ENCODE results near the gene ECT2L.

Gene ECT2L

GRCh38 chr6:138803861-138804260 lies 8.0 kb downstream of the ECT2L start:
- Histone ChIP-seq H3K27ac (ENCODE audit: low read depth, low read length) (no peak overlapping the region), H3K27me3 (ENCODE audit: low read length) (no peaks in the 10 kb centered on the region), H3K36me3 (ENCODE audit: low read length) (no peaks in the 10 kb centered on the region), H3K79me2 (ENCODE audit: insufficient read depth, low read length) (no peaks in the 10 kb centered on the region), H3K4me3 (ENCODE audit: insufficient read depth, low read length, poor library complexity, severe bottlenecking) (no peak overlapping the region), H3K4me2 (ENCODE audit: low read depth, low read length, poor library complexity, severe bottlenecking) (no peak overlapping the region), H4K20me1 (ENCODE audit: low read depth, low read length) (no peaks in the 10 kb centered on the region), H3K9ac (ENCODE audit: low read length) (no peak overlapping the region), H3F3A (ENCODE audit: insufficient read depth) (no peaks in the 10 kb centered on the region), H3K9me2 (replicated peaks; ENCODE audit: insufficient read depth, low read length) (no peaks in the 10 kb centered on the region), H3K9me3 (ENCODE audit: insufficient read depth, low read length) (no peaks in the 10 kb centered on the region), H2AFZ (ENCODE audit: low read depth, low read length, severe bottlenecking) (no peak overlapping the region)
- TF ChIP-seq EZH2phosphoT487 (conservative IDR thresholded peaks at IDR 0.05; ENCODE audit: low read length) (no peak), CTCF (IDR thresholded peaks at IDR 0.05; ENCODE audit: insufficient read depth, low read length, poor library complexity, severe bottlenecking) (no peak)

- no peaks in the 10 kb centered on the region for H3F3A ChIP-seq (ENCODE audit: insufficient read depth)
- H2AFZ ChIP-seq (ENCODE audit: low read depth, low read length, severe bottlenecking): no peak overlapping the region
- no peaks in the 10 kb centered on the region for H3K9me3 ChIP-seq (ENCODE audit: insufficient read depth, low read length)
- H3K36me3 ChIP-seq (ENCODE audit: low read length): no peaks in the 10 kb centered on the region
- H3K4me3 ChIP-seq (ENCODE audit: insufficient read depth, low read length, poor library complexity, severe bottlenecking): no peak overlapping the region
- no peak overlapping the region for H3K27ac ChIP-seq (ENCODE audit: low read depth, low read length)
- no peaks in the 10 kb centered on the region for H3K9me2 ChIP-seq (replicated peaks; ENCODE audit: insufficient read depth, low read length)
- no peak overlapping the region for H3K9ac ChIP-seq (ENCODE audit: low read length)
- TF ChIP-seq CTCF (IDR thresholded peaks at IDR 0.05; ENCODE audit: insufficient read depth, low read length, poor library complexity, severe bottlenecking): no peak
- TF ChIP-seq EZH2phosphoT487 (conservative IDR thresholded peaks at IDR 0.05; ENCODE audit: low read length): no peak
- H3K4me2 ChIP-seq (ENCODE audit: low read depth, low read length, poor library complexity, severe bottlenecking): no peak overlapping the region
- no peaks in the 10 kb centered on the region for H3K27me3 ChIP-seq (ENCODE audit: low read length)
- no peaks in the 10 kb centered on the region for H4K20me1 ChIP-seq (ENCODE audit: low read depth, low read length)
- no peaks in the 10 kb centered on the region for H3K79me2 ChIP-seq (ENCODE audit: insufficient read depth, low read length)
These were observed 9.3 kb downstream of the ECT2L start for GRCh38 chr6:138805016-138805765.

GRCh38 chr6:138806889-138807288 lies 11.0 kb downstream of the ECT2L start:
- no peaks in the 10 kb centered on the region for H3K27me3 ChIP-seq (ENCODE audit: low read length)
- no peaks in the 10 kb centered on the region for H3F3A ChIP-seq (ENCODE audit: insufficient read depth)
- H3K9me2 ChIP-seq (replicated peaks; ENCODE audit: insufficient read depth, low read length): no peaks in the 10 kb centered on the region
- no peaks in the 10 kb centered on the region for H3K79me2 ChIP-seq (ENCODE audit: insufficient read depth, low read length)
- TF ChIP-seq EZH2phosphoT487 (conservative IDR thresholded peaks at IDR 0.05; ENCODE audit: low read length) (no peak), CTCF (IDR thresholded peaks at IDR 0.05; ENCODE audit: insufficient read depth, low read length, poor library complexity, severe bottlenecking) (no peak)
- no peak overlapping the region for H3K27ac ChIP-seq (ENCODE audit: low read depth, low read length)
- H3K4me2 ChIP-seq (ENCODE audit: low read depth, low read length, poor library complexity, severe bottlenecking): no peak overlapping the region
- no peaks in the 10 kb centered on the region for H3K36me3 ChIP-seq (ENCODE audit: low read length)
- no peak overlapping the region for H3K9ac ChIP-seq (ENCODE audit: low read length)
- H3K9me3 ChIP-seq (ENCODE audit: insufficient read depth, low read length): no peaks in the 10 kb centered on the region
- no peak overlapping the region for H2AFZ ChIP-seq (ENCODE audit: low read depth, low read length, severe bottlenecking)
- no peak overlapping the region for H3K4me3 ChIP-seq (ENCODE audit: insufficient read depth, low read length, poor library complexity, severe bottlenecking)
- H4K20me1 ChIP-seq (ENCODE audit: low read depth, low read length): no peaks in the 10 kb centered on the region
